Activated naive CD8-positive, alpha-beta T cell treated with anti-CD3 and anti-CD28 coated beads, Interleukin-2, amount 10 ng/mL, durations not matched to agents 7 days and 5 days (primary cell): Measurements from ENCODE around the gene IKBKG. TPM values are rescaled to one million over a fixed set of nuclear protein-coding genes. Genes with fewer than 3 reads are reported as not detected.
A peak's percentile ranks its signal among the peaks of the same experiment; 100 is the strongest.
"Not testable (repeated sequence)": the region's sequence is repeated elsewhere in the genome, so short reads cannot be mapped to it uniquely, and the experiment has no call there.

ENCODE experiments used
- ATAC-seq: fragments of 150-1000 bp; cut with Tn5 transposase; one replicate; pipeline ENCODE4 v1.10.0; 2021; ENCODE audit warnings: low read depth, moderate library complexity
- POLR2A ChIA-PET: fragments of 350-600 bp; sonication (Branson Sonifier 250); formaldehyde crosslinking; loops from one replicate; lab custom pipeline; 2021; ENCODE audit warnings: antibody characterized with exemption; lab: Charles Lee
- DNase-seq: peaks from one replicate; pipeline ENCODE4 v3.0.0; 2021
- H3K27ac Mint-ChIP-seq: one replicate; pipeline ENCODE4 v1.8.0; 2022; ENCODE audit warnings: mild to moderate bottlenecking, mixed read lengths
- H3K27me3 Mint-ChIP-seq: one replicate; pipeline ENCODE4 v1.8.0; 2022; ENCODE audit warnings: mild to moderate bottlenecking, moderate library complexity, mixed read lengths
- H3K36me3 Mint-ChIP-seq: one replicate; pipeline ENCODE4 v1.8.0; 2021; ENCODE audit warnings: mild to moderate bottlenecking, mixed read lengths
- H3K4me1 Mint-ChIP-seq: one replicate; pipeline ENCODE4 v1.8.0; 2021; ENCODE audit warnings: mixed read lengths
- H3K4me3 Mint-ChIP-seq: one replicate; pipeline ENCODE4 v1.8.0; 2022; ENCODE audit warnings: mild to moderate bottlenecking, moderate library complexity, mixed read lengths
- H3K9me3 Mint-ChIP-seq: one replicate; pipeline ENCODE4 v1.8.0; 2021; ENCODE audit warnings: mixed read lengths
- total RNA-seq, 2 experiments: library from RNA; stranded (reverse); gene quantifications; one replicate each; pipeline ENCODE4 v1.2.3, GENCODE V29; 2021

IKBKG gene
- total RNA-seq, 2 experiments from 2014 or later: 56.1 to 61.7 TPM

DNA sequence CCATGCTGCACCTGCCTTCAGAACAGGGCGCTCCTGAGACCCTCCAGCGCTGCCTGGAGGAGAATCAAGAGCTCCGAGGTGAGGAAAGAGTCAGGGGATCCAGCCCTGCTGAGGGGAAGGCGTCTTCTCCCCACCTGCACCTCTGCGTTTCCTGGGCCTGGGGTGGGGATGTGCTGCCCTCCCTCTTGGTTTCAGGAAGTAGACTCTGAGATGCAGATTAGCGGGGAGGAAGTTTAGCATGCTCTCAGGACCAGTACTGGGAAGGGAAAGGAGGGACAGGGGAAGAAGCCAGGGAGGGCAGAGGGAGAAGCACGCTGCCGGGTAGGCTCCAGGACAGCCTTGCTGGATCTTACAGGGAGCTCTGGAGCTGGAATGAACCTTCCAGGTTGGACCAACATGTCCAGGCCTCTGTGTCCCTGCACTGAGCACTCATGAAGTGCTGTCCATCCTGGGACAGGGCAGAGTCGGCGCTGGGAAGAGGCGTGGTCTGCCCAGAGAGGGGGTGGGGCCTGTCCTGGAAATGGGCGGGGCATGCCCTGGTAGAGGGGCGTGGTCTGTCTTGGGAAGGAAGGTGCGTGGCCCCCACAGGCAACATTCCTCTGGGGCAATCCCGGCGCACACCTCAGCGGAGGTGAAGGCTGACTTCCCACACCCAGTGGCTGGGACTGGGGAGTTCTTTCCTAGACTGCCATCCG, 4.8 kb downstream of the IKBKG start:
- DNase-seq, ATAC-seq, H3K4me3 Mint-ChIP-seq, POLR2A ChIA-PET, H3K9me3 Mint-ChIP-seq, H3K27me3 Mint-ChIP-seq: not testable (repeated sequence)
- Mint-ChIP-seq H3K27ac (peak overlapping the region; percentile 21), H3K36me3 (peaks cover 17% of the 10 kb centered on the region), H3K4me1 (peaks cover 20% of the 10 kb centered on the region)

DNA sequence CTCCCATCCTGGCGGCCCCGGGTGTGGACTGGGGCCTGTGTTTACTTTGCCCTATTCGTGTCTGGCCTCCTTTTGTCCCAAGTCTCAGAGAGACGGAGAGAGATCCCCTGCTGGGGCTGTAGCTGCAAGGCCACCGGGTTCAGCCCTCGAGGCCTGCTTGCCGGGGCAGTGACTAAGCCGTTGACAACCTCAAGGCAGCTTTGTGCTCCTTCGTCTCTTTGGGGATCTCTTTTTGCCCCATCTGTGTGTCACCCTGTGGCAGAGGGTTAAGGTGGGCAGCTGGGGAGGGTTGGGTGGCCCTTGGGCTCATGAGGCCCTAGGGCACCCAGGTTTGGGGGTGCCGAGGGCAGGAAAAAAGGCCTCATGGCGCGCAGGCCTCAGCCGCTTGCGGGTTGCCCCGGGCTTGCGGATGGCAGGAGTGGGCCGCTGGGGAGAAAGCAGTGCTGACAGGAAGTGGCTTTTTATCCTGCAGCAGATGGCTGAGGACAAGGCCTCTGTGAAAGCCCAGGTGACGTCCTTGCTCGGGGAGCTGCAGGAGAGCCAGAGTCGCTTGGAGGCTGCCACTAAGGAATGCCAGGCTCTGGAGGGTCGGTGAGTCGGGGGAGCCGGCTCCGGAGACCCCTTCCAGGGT, 10.8 kb downstream of the IKBKG start:
- POLR2A ChIA-PET, H3K27me3 Mint-ChIP-seq, H3K36me3 Mint-ChIP-seq, DNase-seq, H3K4me1 Mint-ChIP-seq, H3K4me3 Mint-ChIP-seq, H3K9me3 Mint-ChIP-seq, H3K27ac Mint-ChIP-seq: not testable (repeated sequence)
- ATAC-seq: peak; percentile 88

DNA sequence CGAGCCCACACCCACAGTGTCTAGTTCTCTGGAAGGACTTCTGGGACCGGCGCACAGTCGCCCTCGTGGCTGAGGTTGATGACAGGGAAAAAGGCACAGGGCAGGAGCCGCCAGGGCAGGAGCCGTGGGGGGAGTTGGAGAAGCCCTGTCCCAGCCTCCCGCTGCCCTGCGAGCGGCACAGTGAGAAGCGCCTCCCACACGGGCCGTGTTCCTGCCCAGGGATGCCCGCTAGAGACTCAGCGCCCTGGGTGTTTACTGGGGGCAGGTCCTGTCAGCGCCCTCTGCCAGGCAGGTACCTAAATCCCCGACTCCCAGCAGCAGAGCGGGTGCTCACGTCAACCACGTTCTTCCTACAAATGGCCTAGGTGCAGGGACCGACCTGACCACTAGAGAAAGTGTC, 11.5 kb downstream of the IKBKG start:
- H3K4me3 Mint-ChIP-seq, H3K36me3 Mint-ChIP-seq, H3K27ac Mint-ChIP-seq, H3K9me3 Mint-ChIP-seq, POLR2A ChIA-PET, DNase-seq, ATAC-seq, H3K27me3 Mint-ChIP-seq, H3K4me1 Mint-ChIP-seq: not testable (repeated sequence)

DNA sequence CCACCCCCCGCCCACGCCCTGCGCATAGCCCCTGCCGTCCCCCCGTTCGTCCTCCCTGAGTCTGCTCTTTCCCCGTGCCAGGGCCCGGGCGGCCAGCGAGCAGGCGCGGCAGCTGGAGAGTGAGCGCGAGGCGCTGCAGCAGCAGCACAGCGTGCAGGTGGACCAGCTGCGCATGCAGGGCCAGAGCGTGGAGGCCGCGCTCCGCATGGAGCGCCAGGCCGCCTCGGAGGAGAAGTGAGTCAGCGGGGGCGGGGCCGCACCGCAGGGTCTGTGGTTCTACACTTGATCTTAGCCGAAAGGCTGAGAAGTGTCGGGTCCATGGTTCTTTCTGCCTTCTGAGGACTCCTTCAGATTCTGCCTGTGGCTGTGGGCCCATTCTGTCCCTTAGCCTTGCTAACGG, 12.9 kb downstream of the IKBKG start:
- H3K4me1 Mint-ChIP-seq, POLR2A ChIA-PET, H3K9me3 Mint-ChIP-seq, H3K36me3 Mint-ChIP-seq, H3K27me3 Mint-ChIP-seq, H3K27ac Mint-ChIP-seq, ATAC-seq, DNase-seq, H3K4me3 Mint-ChIP-seq: not testable (repeated sequence)

DNA sequence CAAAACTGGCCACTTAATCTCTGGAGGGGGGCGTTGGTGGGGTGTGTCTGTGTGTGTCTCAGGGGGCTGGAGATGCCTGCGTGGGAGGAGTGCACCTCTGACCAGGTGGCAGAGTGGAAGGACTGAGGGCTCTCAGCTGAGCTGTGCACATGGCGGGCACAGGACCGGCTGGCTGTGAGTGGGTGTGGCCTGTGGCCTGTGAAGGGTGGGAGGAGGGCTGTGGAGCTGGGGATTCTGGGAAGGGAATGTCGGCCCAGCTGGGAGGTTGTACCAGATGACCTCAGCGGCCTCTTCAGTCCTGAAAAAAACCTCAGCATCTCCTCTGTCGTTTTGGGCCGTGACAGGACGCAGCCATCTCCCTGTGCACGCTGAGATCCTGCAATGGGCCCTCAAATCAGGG, 14.9 kb downstream of the IKBKG start:
- POLR2A ChIA-PET, DNase-seq, ATAC-seq, H3K36me3 Mint-ChIP-seq, H3K9me3 Mint-ChIP-seq, H3K27ac Mint-ChIP-seq, H3K4me1 Mint-ChIP-seq, H3K27me3 Mint-ChIP-seq, H3K4me3 Mint-ChIP-seq: not testable (repeated sequence)

DNA sequence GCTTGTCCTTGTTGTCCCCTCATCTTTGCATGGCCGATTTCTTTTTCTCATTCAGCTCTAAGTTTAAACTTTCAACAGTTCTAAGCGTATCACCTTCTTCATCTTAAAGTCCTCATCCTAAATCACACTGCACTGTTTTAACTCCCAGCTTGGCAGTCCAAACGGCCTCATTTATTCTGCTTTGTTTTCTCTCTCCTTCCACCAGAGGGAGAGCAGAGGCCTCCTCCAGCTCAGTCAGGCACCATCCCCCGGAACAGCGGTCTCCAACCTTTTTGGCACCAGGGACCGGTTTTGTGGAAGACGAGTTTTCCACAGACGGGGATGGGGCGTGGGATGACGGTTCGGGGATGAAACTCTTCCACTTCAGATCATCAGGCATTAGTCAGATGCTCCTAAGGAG, 22.9 kb downstream of the IKBKG start:
- H3K9me3 Mint-ChIP-seq, H3K4me1 Mint-ChIP-seq, POLR2A ChIA-PET, DNase-seq, ATAC-seq, H3K4me3 Mint-ChIP-seq, H3K36me3 Mint-ChIP-seq, H3K27me3 Mint-ChIP-seq, H3K27ac Mint-ChIP-seq: not testable (repeated sequence)

DNA sequence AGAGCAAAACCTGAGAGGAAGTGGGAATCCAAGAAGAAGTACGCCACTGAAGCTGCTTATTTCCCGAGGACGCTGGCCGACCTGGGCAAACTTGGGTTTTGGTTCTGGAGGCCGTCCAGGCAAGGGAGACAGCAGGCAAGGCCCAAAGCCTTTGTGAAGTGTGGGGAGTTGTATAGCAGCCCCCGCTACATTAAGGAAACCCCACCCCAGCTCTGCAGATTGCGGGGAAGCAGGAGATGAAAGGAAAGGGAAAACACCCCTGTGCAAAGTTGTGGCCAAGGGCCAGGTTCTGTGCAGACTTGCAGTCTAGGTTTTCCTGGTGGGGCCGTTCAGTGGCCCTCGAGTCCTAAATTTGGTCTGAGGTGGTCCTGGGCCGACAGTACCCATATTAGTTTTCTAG, 25.6 kb downstream of the IKBKG start:
- H3K27ac Mint-ChIP-seq, DNase-seq, H3K36me3 Mint-ChIP-seq, H3K9me3 Mint-ChIP-seq, H3K4me3 Mint-ChIP-seq, H3K4me1 Mint-ChIP-seq, POLR2A ChIA-PET, H3K27me3 Mint-ChIP-seq, ATAC-seq: not testable (repeated sequence)

DNA sequence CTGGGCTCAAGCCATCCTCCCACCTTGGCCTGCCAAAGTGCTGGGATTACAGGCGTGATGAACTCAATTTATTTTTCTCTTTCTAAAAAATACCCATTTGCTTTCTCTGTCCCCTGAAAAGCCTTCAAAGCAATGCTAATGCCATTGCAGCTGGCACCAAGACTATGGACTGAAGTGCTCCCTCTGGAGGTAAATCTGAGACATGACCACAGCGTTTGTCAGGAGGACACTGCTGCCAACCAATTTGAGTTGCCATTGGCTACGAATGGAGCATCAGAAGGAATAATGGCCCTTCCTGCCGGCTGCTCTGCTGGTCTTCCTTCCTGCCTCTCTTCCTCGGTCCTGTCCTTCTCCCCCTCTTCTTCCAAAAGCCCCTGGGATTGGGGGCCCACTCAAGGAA, 27.7 kb downstream of the IKBKG start:
- ATAC-seq, H3K27me3 Mint-ChIP-seq, H3K27ac Mint-ChIP-seq, H3K9me3 Mint-ChIP-seq, POLR2A ChIA-PET, H3K36me3 Mint-ChIP-seq, DNase-seq, H3K4me3 Mint-ChIP-seq, H3K4me1 Mint-ChIP-seq: not testable (repeated sequence)

DNA sequence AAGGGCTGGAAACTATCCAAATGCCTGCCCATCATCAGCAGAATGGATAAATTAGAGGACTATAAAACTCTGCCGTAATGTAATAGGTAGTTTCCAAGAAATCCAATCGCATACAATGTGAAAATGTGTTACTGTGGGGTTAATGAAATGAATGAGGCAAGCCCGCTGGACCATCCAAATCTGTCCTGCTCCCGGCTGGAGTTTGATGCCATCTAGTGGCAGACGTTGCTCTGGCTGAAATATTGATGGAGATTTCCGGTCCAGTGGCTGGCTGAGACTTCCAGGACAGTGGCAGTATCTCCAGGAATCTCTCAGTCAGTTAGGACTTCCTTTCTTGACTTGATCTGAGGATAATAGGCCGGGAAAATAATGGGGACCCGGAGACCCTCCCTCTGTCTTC, 35.6 kb downstream of the IKBKG start:
- H3K4me3 Mint-ChIP-seq, H3K36me3 Mint-ChIP-seq, H3K27me3 Mint-ChIP-seq, H3K9me3 Mint-ChIP-seq, DNase-seq, POLR2A ChIA-PET, H3K27ac Mint-ChIP-seq, H3K4me1 Mint-ChIP-seq: not testable (repeated sequence)
- peak; percentile 45 for ATAC-seq

DNA sequence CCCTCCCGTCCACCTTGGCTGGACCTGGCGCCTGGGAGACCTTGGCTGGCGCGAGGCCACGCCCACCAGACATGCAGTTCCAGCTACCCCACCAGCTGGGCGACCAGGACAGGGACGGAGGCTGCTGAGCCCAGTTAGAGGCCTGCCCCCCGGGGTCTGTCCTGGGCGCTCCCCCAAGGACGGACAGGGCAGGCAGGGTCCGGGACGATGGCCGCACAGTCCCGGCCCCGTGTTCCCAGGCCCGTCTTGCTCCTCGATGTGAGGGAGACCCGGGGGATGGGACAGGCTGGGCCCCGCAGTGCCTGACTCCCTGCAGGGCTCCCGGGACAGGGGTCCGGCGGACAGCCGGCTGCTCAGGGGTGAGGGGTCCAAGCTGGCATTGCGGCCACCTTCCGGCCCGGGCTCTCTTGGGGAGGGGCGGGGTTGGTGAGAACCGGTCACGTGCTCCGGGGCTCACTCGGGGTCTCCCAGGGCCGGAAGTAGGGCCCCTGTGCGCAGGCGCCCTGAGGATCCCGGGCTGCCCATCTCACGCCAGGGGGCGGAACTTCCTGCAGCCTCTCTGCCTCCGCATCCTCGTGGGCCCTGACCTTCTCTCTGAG, 37.3 kb downstream of the IKBKG start, which contains the start of gene CTAG1A:
Gene CTAG1A, plus strand, starts transcription at position 549 of the 599 bp plus-strand sequence. CDS start 74 bp downstream, outside the sequence.
- POLR2A ChIA-PET, H3K36me3 Mint-ChIP-seq, ATAC-seq, H3K4me1 Mint-ChIP-seq, H3K9me3 Mint-ChIP-seq, DNase-seq, H3K27ac Mint-ChIP-seq, H3K27me3 Mint-ChIP-seq, H3K4me3 Mint-ChIP-seq: not testable (repeated sequence)

DNA sequence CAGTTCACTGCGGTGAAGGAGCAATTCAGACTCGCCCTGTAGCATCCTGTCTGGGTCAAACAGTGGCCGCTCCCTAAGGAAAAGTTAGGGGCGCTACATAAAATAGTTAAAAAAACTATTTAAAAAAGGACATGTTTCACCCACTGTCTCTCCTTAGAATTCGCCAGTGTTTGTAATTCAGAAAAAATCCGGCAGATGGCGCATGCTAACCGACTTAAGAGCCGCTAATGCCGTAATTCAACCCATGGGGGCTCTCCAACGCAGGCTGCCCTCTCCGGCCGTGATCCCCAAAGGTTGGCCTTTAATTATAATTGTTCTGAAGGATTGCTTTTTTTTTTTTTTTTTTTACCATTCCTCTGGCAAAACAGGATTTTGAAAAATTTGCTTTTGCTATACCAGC, 43.0 kb downstream of the IKBKG start:
- DNase-seq, POLR2A ChIA-PET, H3K27me3 Mint-ChIP-seq, H3K9me3 Mint-ChIP-seq, H3K27ac Mint-ChIP-seq, H3K4me1 Mint-ChIP-seq, H3K36me3 Mint-ChIP-seq, ATAC-seq, H3K4me3 Mint-ChIP-seq: not testable (repeated sequence)

DNA sequence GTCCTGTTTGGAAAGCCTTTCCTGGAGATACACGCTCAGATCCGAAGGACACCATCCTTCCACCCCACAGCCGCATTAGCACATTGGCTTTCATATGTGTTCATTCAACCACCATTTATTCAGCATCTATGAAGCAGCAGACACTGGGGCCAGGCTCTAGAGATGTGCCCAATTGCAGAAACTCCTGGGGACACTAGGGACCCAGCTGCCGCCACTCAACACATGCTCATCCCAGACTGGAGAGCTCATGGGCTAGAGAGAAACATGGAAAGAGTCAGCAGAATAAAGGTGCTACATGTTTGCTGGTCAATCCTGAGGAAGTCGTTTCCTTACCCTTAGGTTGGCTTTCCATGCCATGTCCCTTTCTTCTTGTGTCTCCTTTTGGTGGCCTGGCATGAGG, 45.1 kb downstream of the IKBKG start:
- Mint-ChIP-seq H3K27me3 (peaks cover 10% of the 10 kb centered on the region), H3K4me1 (peaks cover 4% of the 10 kb centered on the region), H3K36me3 (no peaks in the 10 kb centered on the region), H3K4me3 (no peak overlapping the region), H3K27ac (no peak overlapping the region), H3K9me3 (no peaks in the 10 kb centered on the region)
- DNase-seq (no peak), ATAC-seq (no peak)
- POLR2A ChIA-PET: no interaction called here

DNA sequence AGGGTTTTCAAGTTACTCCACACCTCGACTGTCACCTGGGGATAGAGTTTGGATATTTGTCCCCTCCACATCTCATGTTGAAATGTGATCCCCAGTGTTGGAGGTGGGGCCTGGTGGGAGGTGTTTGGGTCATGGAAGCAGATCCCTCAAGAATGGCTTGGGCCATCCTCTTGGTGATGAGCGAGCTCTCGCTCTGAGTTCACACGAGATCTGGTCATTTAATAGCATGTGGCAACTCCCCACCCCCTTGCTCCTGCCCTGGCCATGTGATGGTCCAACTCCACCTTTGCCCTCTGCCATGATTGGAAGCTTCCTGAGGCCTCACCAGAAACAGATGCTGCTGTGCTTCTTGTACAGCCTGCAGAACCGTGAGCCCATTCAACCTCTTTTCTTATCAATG, 45.8 kb downstream of the IKBKG start:
- peaks cover 3% of the 10 kb centered on the region for H3K9me3 Mint-ChIP-seq
- no peak overlapping the region for H3K27ac Mint-ChIP-seq
- no peak overlapping the region for H3K4me3 Mint-ChIP-seq
- POLR2A ChIA-PET: no interaction called here
- H3K4me1 Mint-ChIP-seq: peaks cover 4% of the 10 kb centered on the region
- H3K27me3 Mint-ChIP-seq: peaks cover 10% of the 10 kb centered on the region
- no peaks in the 10 kb centered on the region for H3K36me3 Mint-ChIP-seq
- ATAC-seq (no peak), DNase-seq (no peak)

DNA sequence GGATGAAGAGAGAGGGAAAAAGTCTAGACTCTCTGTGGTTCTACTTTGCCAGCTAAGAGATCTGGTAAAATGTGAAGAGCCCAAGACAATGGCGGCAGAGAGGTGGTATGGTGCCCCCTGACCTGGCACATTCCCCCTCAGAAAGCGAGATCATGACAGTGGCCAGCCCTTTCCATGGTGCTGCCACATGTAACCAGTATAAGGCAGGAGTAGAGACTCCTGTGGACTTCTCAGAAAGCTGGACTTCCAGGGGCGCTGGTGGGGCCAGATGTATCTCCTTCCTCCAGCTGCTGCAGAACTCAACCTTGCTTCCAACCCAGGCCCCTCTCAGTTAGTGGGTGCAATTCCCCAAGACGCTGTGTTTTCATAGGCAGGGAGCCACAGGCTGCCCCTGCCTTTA, 47.1 kb downstream of the IKBKG start:
- Mint-ChIP-seq H3K4me1 (peaks cover 4% of the 10 kb centered on the region), H3K36me3 (no peaks in the 10 kb centered on the region), H3K9me3 (peaks cover 3% of the 10 kb centered on the region), H3K4me3 (no peak overlapping the region), H3K27ac (no peak overlapping the region), H3K27me3 (peaks cover 10% of the 10 kb centered on the region)
- DNase-seq (no peak), ATAC-seq (no peak)
- POLR2A ChIA-PET: no interaction called here
